Effector memory CD4-positive, alpha-beta T cell (primary cell): ENCODE data around the gene BLCAP.
"Not testable (repeated sequence)": the region's sequence is repeated elsewhere in the genome, so short reads cannot be mapped to it uniquely, and the experiment has no call there.

Experiments
- DNase-seq, 3 donors: peaks; one replicate each; pipeline ENCODE4 v3.0.0-alpha.2; 2020
- H3K27ac ChIP-seq: 2 replicates; pipeline ENCODE4 v1.7.0; 2013; ENCODE audit warnings: mild to moderate bottlenecking, low read length, moderate library complexity; ENCODE audit not compliant: insufficient read depth, poor library complexity, severe bottlenecking
- H3K27me3 ChIP-seq: replicated peaks from 2 replicates; pipeline ENCODE4 v1.7.0; 2013; ENCODE audit warnings: mild to moderate bottlenecking, low read length; ENCODE audit not compliant: insufficient read depth, control insufficient read depth, poor library complexity, severe bottlenecking
- H3K36me3 ChIP-seq: 2 replicates; pipeline ENCODE4 v1.7.0; 2013; ENCODE audit warnings: mild to moderate bottlenecking, low read length, moderate library complexity; ENCODE audit not compliant: control insufficient read depth, insufficient read depth
- H3K4me1 ChIP-seq: 2 replicates; pipeline ENCODE4 v1.7.0; 2013; ENCODE audit warnings: low read length, mild to moderate bottlenecking; ENCODE audit not compliant: control insufficient read depth, insufficient read depth, poor library complexity, severe bottlenecking
- H3K4me3 ChIP-seq: 2 replicates; pipeline ENCODE4 v1.7.0; 2013; ENCODE audit warnings: low read length, low read depth, mild to moderate bottlenecking; ENCODE audit not compliant: insufficient read depth, poor library complexity, severe bottlenecking
- H3K9me3 ChIP-seq: 2 replicates; pipeline ENCODE4 v1.7.0; 2013; ENCODE audit warnings: mild to moderate bottlenecking, low read length, moderate library complexity; ENCODE audit not compliant: control insufficient read depth

BLCAP gene

DNA sequence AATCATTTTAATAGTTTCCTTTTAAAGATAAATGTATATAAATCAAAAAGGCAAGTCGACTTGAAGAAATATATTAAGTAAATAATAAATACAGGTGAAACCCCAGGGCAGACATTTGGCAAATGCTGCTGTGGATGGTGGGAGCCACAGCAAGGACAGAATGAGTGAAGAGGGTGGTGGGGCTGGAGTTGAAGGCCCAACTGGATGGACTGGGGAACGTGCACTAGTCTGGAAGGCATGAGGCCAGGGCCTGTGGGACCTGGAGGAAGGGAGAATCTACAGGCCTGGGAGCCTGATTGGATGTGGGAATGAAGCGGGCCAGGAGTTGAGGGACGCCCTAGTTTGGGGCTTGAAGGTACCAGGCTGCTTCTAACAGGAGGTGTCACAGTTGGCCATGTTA lies 30.6 kb upstream of the BLCAP start:
- H3K4me1 ChIP-seq: no peaks in the 10 kb centered on the region
- peaks cover 4% of the 10 kb centered on the region for H3K27me3 ChIP-seq
- H3K4me3 ChIP-seq: no peak overlapping the region
- no peaks in the 10 kb centered on the region for H3K9me3 ChIP-seq
- no peaks in the 10 kb centered on the region for H3K36me3 ChIP-seq
- H3K27ac ChIP-seq: no peak overlapping the region
- no peak for DNase-seq

DNA sequence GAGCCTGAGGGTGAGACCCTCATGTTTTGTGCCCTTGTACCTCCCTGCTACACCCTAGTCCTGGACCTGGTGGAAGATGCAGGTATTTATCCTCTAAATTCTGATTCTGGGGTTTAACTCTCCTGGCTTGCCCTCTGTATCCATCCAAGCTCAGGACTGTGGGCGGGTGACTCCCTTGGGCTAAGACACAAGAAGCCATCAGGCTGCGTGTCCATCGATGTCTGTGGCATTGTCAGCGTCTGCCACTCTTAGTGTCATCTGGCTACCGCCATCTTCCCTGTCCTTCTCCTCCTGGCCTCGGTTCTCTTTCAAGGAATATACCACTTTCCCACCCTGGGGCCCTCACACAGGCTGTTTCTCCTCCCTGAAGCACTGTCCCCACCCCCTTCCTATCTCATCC lies 28.9 kb upstream of the BLCAP start:
- Histone ChIP-seq H3K9me3 (no peaks in the 10 kb centered on the region), H3K4me3 (no peak overlapping the region), H3K27me3 (no peaks in the 10 kb centered on the region), H3K36me3 (no peaks in the 10 kb centered on the region), H3K4me1 (no peaks in the 10 kb centered on the region), H3K27ac (no peak overlapping the region)
- DNase-seq: no peak

DNA sequence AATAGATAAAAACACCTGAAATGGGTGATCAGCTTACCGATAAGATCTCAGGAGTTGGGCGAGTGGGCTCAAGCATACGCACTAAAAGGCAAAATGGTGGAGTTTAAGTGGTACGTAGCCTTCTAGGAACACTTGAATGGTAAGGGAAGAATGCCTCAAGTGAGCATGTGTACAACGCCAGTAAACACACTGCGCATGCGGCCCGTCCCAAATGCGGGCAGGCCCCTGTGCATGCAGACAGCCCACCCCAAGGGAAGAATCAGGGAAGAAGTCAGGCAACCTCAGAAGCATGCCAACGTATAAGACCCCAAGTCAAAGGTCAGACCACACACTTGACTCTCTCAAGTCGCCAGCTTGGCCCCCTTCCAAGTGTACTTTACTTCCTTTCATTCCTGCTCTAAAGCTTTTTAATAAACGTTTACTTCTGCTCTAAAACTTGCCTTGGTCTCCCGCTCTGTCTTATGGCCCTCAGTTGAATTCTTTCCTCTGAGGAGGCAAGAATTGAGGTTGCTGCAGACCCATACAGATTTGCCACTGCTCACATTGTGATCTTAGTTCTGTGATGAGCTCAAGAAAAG lies 27.1 kb upstream of the BLCAP start:
- H3K4me1 ChIP-seq, H3K36me3 ChIP-seq, H3K27me3 ChIP-seq, H3K4me3 ChIP-seq, DNase-seq, H3K9me3 ChIP-seq, H3K27ac ChIP-seq: not testable (repeated sequence)

DNA sequence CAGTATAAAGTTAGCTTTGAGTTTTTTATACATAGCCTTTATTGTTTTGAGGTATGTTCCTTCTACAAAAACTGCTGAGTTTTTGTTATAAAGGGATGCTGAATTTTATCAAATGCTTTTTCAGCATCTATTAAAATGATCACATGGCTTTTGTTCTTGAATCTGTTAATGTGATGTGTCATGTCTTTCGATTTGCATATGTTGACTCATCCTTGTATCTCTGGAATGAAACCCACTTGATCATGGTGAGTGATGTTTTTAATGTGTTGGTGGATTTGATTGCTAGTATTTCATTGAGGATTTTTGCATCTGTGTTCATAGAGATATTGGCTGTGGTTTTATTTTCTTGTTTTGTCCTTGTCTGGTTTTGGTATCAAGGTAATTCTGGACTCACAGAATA lies 24.7 kb upstream of the BLCAP start:
- no peaks in the 10 kb centered on the region for H3K36me3 ChIP-seq
- H3K4me3 ChIP-seq: no peak overlapping the region
- H3K9me3 ChIP-seq: no peaks in the 10 kb centered on the region
- H3K27me3 ChIP-seq: no peaks in the 10 kb centered on the region
- no peaks in the 10 kb centered on the region for H3K4me1 ChIP-seq
- no peak for DNase-seq
- H3K27ac ChIP-seq: no peak overlapping the region

DNA sequence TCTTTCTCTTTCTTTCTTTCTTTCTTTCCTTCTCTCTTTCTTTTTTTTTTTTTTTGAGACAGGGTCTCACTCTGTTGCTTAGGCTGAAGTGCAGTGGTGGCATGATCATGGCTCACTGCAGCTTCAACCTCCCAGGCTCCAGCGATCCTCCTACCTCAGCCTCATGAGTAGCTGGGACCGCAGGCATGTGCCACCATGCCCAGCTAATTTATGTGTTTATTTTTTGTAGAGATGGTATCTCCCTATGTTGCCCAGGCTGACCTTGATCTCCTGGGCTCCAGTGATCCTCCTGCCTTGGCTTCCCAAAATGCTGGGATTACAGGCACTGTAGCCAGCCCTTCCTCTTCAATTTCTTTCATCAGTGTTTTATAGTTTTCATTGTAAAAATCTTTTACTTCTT lies 24.0 kb upstream of the BLCAP start:
- H3K4me3 ChIP-seq, H3K27me3 ChIP-seq, DNase-seq, H3K4me1 ChIP-seq, H3K9me3 ChIP-seq, H3K27ac ChIP-seq, H3K36me3 ChIP-seq: not testable (repeated sequence)

DNA sequence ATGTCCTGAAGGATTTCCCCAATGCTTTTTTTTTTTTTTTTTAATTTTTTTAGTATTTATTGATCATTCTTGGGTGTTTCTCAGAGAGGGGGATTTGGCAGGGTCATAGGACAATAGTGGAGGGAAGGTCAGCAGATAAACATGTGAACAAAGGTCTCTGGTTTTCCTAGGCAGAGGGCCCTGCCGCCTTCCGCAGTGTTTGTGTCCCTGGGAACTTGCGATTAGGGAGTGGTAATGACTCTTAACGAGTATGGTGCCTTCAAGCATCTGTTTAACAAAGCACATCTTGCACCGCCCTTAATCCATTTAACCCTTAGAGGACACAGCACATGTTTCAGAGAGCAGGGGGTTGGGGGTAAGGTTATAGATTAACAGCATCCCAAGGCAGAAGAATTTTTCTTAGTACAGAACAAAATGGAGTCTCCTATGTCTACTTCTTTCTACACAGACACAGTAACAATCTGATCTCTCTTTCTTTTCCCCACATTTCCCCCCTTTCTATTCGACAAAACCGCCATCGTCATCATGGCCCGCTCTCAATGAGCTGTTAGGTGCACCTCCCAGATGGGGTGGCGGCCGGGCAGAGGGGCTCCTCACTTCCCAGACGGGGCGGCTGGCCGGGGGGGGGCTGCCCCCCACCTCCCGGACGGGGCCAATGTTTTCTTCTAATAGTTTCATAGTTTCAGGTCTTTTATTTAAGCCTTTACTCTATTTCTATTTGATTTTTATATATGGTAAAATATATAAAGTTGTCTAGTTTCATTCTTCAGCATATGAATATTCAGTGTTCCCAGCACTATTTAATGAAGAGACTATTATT lies 22.6 kb upstream of the BLCAP start:
- H3K27ac ChIP-seq, H3K4me3 ChIP-seq, H3K9me3 ChIP-seq, H3K36me3 ChIP-seq, DNase-seq, H3K4me1 ChIP-seq, H3K27me3 ChIP-seq: not testable (repeated sequence)

DNA sequence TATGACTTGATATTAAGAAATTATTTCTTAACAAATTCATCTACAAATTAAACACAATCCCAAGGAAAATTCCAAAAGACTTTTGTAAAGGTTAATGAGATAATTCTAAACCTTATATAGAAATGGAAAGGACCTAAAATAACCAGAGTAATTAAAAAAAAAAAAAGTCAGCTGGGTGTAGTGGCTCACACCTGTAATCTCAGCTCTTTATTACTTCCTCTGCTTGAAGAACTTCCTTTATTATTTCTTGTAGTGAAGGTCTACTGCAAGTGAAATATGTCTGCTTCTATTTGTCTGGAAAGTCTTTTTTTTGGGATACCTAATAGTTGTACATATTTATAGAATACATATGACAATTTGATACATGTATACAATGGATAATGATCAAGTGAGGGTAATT lies 20.2 kb upstream of the BLCAP start:
- DNase-seq: no peak
- no peak overlapping the region for H3K27ac ChIP-seq
- H3K4me3 ChIP-seq: no peak overlapping the region
- no peaks in the 10 kb centered on the region for H3K4me1 ChIP-seq
- H3K9me3 ChIP-seq: no peaks in the 10 kb centered on the region
- H3K27me3 ChIP-seq: no peaks in the 10 kb centered on the region
- H3K36me3 ChIP-seq: no peaks in the 10 kb centered on the region

DNA sequence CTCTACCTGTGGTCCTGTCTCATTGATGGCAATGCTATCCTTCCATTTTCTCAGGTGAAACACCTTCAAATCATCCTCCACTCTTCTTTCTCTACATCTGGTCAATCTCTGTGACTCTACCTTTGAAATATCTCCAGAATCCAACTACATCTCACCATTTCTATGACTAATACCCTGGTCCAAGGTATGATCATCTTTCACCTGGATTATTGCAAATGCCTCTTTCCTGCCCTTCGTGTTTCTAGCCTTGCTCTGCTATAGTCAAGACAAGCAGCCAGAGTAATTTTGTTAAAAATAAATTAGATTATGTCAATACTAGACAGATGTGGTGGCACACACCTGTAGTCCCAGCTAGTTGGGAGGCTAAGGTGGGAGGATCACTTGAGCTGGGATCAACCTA lies 17.8 kb upstream of the BLCAP start:
- H3K27ac ChIP-seq: no peak overlapping the region
- no peaks in the 10 kb centered on the region for H3K4me1 ChIP-seq
- no peaks in the 10 kb centered on the region for H3K9me3 ChIP-seq
- no peak for DNase-seq
- no peak overlapping the region for H3K4me3 ChIP-seq
- H3K36me3 ChIP-seq: no peaks in the 10 kb centered on the region
- no peaks in the 10 kb centered on the region for H3K27me3 ChIP-seq

DNA sequence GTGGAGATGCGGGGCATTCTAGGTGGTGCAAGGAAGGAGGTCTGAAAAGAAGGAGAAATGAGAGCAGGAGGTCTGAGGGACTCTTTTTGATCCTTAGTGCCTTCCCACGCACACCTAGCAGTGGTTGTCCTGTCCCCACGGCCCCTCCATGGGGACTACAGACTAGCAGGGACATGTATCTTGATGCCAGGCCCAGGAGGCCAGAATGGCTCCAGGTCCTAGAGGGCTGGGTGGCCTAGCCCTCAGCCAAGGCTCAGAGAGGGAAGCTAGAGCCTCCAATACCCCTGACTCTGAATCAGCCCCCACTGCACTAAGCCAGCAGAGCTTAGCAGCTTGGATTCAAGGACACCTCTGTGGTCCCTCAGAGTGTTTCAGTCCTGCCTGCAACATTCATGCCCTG lies 16.7 kb upstream of the BLCAP start:
- no peak overlapping the region for H3K27ac ChIP-seq
- no peaks in the 10 kb centered on the region for H3K36me3 ChIP-seq
- H3K4me3 ChIP-seq: no peak overlapping the region
- H3K9me3 ChIP-seq: no peaks in the 10 kb centered on the region
- no peaks in the 10 kb centered on the region for H3K4me1 ChIP-seq
- no peaks in the 10 kb centered on the region for H3K27me3 ChIP-seq
- DNase-seq: no peak

DNA sequence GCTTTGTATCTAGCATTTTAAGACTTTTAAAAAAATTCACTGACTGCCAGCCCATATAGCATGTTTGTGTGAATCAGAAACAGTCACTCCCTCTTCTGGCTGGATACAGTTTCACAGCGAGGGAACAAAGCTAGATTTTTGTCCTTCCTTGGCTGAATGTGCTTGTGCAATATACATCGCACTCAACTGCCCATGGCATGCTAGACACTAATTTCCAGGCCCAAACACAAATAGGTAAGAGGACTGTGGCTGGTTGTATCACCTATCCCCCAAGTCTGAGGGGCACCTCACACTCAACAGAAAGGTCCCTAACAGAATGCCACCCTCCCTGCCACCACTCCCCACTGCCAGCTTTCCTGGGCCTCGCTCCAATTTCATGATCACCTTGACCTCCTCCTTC lies 16.2 kb upstream of the BLCAP start:
- Histone ChIP-seq H3K4me1 (no peaks in the 10 kb centered on the region), H3K36me3 (no peaks in the 10 kb centered on the region), H3K9me3 (no peaks in the 10 kb centered on the region), H3K27ac (no peak overlapping the region), H3K27me3 (no peaks in the 10 kb centered on the region), H3K4me3 (no peak overlapping the region)
- no peak for DNase-seq
